Right kidney (tissue), 1 donor: Measurements from ENCODE around the gene TOGARAM1.
"Not testable (repeated sequence)": the region's sequence is repeated elsewhere in the genome, so short reads cannot be mapped to it uniquely, and the experiment has no call there.

Source experiments
- DNase-seq: peaks from one replicate; pipeline ENCODE4 v3.0.0-alpha.2; 2016

Gene TOGARAM1

DNA sequence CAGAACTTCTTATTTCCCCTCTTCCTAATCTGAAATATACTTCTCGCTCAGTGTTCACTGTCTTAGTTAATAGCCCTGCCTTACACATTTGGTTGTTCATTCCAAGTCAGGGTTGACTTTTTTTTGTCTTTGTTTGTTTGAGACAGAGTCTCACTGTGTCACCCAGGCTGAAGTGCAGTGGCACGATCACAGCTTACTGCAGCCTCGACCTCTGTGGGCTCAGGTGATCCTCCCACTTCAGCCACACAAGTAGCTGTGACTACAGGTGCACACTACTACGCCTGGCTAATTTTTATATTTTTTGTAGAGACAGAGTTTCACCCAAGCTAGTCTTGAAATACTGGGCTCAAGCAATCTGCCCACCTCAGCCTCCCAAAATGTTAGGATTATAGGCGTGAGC is 79.7 kb downstream of the TOGARAM1 start:
- no peak for DNase-seq

DNA sequence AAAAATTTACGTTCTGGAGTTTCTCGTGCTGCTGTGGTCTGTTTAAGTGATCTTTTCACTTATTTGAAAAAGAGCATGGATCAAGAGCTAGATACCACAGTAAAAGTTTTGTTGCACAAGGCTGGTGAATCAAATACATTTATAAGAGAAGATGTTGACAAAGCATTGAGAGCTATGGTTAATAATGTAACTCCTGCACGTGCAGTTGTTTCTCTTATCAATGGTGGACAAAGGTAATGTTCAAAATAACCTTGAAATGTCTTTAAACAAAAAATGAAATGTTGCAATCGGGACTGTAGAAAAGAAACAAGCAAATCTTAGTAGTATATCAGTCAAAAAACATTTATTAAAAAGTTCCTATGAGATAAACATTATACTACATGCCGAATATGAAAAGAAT is 82.6 kb downstream of the TOGARAM1 start:
- no peak for DNase-seq

- no peak for DNase-seq
Observed at GRCh38 chr14:45048385-45048784, 86.4 kb downstream of the TOGARAM1 start.

- no peak for DNase-seq
Observed at GRCh38 chr14:45051180-45051579, 89.2 kb downstream of the TOGARAM1 start.

- DNase-seq = no peak
Observed at GRCh38 chr14:45051896-45052295, 89.9 kb downstream of the TOGARAM1 start.

GRCh38 chr14:45057349-45057748 is 95.4 kb downstream of the TOGARAM1 start:
- no peak for DNase-seq

DNA sequence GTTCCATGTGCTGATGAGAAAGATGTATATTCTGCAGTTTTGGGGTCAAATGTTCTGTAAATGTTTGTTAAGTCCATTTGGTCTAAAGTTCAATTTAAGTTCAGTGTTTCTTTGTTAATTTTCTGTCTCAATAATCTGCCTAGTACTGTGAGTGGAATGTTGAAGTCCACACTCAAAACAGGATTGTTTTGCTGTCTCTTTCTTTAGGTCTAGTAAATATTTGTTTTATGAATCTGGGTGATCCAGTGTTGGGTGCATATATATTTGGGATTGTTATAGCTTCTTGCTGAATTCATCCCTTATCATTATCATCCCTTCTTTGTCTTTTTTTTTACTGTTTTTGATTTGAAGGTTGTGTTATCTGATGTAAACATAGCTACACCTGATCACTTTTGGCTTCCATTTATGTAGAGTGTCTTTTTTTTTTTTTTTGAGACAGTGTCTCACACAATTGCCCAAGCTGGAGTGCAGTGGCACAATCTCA is 95.9 kb downstream of the TOGARAM1 start:
- no peak for DNase-seq

DNA sequence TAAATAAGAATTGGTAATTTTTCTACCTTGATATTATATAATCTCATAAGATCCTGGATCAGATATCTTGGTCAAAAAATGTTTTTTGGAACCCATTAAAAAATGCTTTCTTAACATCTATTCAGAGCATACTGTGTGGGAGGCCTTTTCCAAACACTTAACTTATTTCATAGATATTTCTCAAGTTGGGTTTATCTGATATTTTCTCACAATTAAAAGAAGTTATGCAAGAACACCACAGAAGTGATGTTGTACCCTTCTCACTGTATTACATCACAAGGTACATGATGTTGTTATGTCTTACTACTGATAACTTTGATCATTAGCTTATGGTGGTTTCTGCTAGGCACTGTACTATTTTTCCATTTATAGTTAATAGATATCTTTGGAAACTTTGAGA is 98.6 kb downstream of the TOGARAM1 start:
- no peak for DNase-seq

- no peak for DNase-seq
Observed at GRCh38 chr14:45065540-45065939, 103.5 kb downstream of the TOGARAM1 start.

DNA sequence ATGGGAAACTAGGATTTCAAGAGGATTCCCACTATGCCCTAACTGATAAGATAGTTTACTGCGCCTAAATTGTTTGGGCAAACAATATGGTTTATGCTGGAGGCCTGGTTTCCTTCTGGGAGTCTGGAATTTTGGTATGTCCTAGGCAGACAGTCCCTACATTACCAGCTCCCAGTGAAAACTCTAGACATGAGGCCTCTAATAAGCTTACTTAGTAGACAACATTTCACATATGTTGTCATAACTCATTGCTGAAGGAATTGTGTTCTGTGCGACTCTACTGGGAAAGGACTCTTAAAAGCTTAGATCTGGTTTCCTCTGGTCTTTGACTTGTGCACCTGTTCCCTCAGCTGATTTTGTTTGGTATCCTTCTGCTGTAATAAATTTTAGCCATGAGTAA is 104.0 kb downstream of the TOGARAM1 start:
- no peak for DNase-seq

- DNase-seq = no peak
Observed at GRCh38 chr14:45066667-45067066, 104.7 kb downstream of the TOGARAM1 start.

GRCh38 chr14:45068396-45068795 is 106.4 kb downstream of the TOGARAM1 start:
- DNase-seq = no peak

GRCh38 chr14:45070215-45070614 is 108.2 kb downstream of the TOGARAM1 start:
- no peak for DNase-seq

- no peak for DNase-seq
Observed at GRCh38 chr14:45072126-45072525, 110.1 kb downstream of the TOGARAM1 start.

- no peak for DNase-seq
Observed at GRCh38 chr14:45073231-45073879, 111.4 kb downstream of the TOGARAM1 start.

GRCh38 chr14:45078323-45078722 is 116.3 kb downstream of the TOGARAM1 start:
- no peak for DNase-seq

DNA sequence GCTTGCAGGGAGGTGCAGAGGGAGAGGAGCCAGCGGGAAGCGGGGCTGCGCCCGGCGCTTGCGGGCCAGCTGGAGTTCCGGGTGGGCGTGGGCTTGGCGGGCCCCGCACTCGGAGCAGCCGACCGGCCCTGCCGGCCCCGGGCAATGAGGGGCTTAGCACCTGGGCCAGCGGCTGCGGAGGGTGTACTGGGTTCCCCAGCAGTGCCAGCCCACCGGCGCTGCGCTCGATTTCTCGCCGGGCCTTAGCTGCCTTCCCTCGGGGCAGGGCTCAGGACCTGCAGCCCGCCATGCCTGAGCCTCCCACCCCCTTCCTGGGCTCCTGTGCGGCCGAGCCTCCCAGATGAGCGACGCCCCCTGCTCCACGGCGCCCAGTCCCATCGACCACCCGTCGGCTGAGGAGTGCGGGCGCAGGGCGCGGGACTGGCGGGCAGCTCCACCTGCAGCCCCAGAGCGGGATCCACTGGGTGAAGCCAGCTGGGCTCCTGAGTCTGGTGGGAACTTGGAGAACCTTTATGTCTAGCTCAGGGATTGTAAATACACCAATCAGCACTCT is 118.5 kb downstream of the TOGARAM1 start:
- DNase-seq = not testable (repeated sequence)

DNA sequence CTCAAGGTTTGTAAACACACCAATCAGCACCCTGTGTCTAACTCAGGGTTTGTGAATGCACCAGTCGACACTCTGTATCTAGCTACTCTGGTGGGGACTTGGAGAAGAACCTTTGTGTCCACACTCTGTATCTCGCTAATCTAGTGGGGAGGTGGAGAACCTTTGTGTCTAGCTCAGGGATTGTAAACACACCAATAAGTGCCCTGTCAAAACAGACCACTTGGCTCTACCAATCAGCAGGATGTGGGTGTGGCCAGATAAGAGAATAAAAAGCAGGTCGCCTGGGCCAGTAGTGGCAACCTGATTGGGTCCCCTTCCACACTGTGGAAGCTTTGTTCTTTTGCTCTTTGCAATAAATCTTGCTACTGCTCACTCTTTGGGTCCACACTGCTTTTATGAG is 119.1 kb downstream of the TOGARAM1 start:
- not testable (repeated sequence) for DNase-seq

GRCh38 chr14:45082420-45082819 is 120.4 kb downstream of the TOGARAM1 start:
- no peak for DNase-seq

DNA sequence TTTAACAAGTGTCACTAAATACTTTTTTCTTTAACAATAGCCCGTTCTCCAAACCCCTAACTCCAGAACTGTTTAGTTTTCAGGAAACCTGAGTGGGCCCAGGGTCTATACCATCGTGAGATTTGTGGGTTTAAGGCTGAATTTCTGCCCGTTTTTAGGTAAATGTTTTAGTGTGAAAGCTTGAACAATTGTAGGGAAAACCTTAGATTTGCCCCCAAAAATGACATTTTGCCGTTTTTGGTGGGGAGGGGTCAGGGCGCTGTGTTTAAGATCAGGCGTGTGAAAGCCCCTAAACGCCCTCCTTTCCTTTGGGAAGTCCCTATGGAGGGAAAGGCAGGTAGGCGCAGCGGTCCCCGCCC is 121.6 kb downstream of the TOGARAM1 start:
- DNase-seq = peak; percentile 63

GRCh38 chr14:45083976-45084722 is 122.2 kb downstream of the TOGARAM1 start, which contains the start of gene PRPF39:
PRPF39 (plus strand) TSS chr14:45084116; CDS start chr14:45095240, 11,124 bp downstream.
- DNase-seq = peak; percentile 97

DNA sequence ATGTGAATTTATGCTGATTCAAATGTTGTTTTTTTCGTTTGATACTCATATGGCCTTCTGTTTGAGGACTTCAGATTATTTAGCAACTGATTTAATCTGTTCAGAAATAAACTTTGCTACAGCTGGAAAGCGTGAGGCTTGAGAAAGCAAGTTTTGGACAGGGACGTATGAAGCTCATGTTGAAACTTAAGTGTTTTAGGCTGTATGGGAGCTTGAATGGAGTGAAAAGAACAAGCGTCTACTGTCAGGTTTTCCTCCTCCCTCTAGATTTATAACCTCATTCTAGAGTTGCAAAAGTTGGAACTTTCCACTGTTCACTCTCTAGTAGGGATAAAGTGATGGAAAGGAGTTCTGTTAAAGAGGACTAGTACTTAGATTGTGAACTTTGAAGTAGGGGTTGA is 123.0 kb downstream of the TOGARAM1 start:
- DNase-seq = no peak

DNA sequence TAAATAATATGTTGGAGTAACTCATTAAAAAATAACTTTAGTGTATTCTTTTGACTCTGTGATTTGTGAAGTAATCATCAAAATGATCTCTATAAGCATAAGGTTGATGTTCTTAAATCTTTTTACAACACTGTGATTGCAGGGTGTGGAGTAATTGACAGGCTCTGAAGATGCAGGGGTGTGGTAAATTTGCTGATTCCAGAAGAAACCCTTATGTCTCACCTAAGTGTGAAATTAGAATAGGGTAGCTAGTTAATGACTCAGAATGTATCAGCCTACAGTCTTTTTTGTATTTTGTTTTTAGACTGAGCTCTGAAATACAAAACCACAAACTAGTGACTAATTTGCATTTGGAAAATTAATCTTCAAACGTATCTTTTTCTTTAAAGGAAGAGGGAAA is 127.8 kb downstream of the TOGARAM1 start:
- no peak for DNase-seq

GRCh38 chr14:45091710-45092109 is 129.7 kb downstream of the TOGARAM1 start:
- DNase-seq = no peak
